Gastrocnemius medialis (tissue), 4 donors: ENCODE measurements around the gene ADCY2. TPM values are rescaled to one million over a fixed set of nuclear protein-coding genes. Genes with fewer than 3 reads are reported as not detected.

Experiments used
- ATAC-seq, 2 donors: fragments of 150-250 bp; one replicate each; pipeline ENCODE4 v1.9.1; 2016
- DNase-seq, 2 donors: peaks; one replicate each; pipeline ENCODE4 v3.0.0-alpha.2; 2019
- H3K27ac ChIP-seq, 4 donors: fragments of 200-600 bp; sonication (generic); 1 replicate in 1 of 4; 2 replicates in 3 of 4; pipeline ENCODE4 v1.5.1; 2016 to 2018; ENCODE audit warnings: mild to moderate bottlenecking in 2 of 4, moderate library complexity in 1 of 4
- H3K27me3 ChIP-seq, 3 donors: fragments of 200-600 bp; sonication (generic) in 2 of 3; 1 replicate in 1 of 3; 2 replicates in 2 of 3; pipeline versions ENCODE4 v1.5.1 to v1.6.0; 2016 to 2019; ENCODE audit warnings: mild to moderate bottlenecking in 1 of 3, moderate library complexity in 1 of 3
- H3K36me3 ChIP-seq, 2 donors: fragments of 200-600 bp; sonication (generic) in 1 of 2; one replicate each; pipeline ENCODE4 v1.5.1; 2017 to 2018
- H3K4me1 ChIP-seq, 2 donors: fragments of 200-600 bp; sonication (generic) in 1 of 2; one replicate each; pipeline ENCODE4 v1.5.1; 2016 to 2017; ENCODE audit warnings: mild to moderate bottlenecking in 2 of 2
- H3K4me3 ChIP-seq, 4 donors: fragments of 200-600 bp; sonication (generic) in 3 of 4; 1 replicate in 1 of 4; 2 replicates in 3 of 4; pipeline ENCODE4 v1.5.1; 2016 to 2019; ENCODE audit warnings: mild to moderate bottlenecking in 2 of 4
- H3K9me3 ChIP-seq, 3 donors: fragments of 200-600 bp; sonication (generic) in 2 of 3; 1 replicate in 1 of 3; 2 replicates in 2 of 3; pipeline ENCODE4 v1.5.1; 2016 to 2019
- CTCF ChIP-seq, 5 experiments: fragments of 450-650 bp in 3 of 5; fragments of 200-600 bp in 2 of 5; sonication (generic) in 2 of 5; IDR thresholded peaks in 4 of 5; conservative IDR thresholded peaks in 1 of 5; 1 replicate in 4 of 5; 2 replicates in 1 of 5; pipeline ENCODE4 v1.5.1; 2016 to 2019; ENCODE audit warnings: antibody characterized with exemption in 5 of 5, mild to moderate bottlenecking in 3 of 5, moderate library complexity in 3 of 5
- POLR2A ChIP-seq, 2 donors: fragments of 450-650 bp; IDR thresholded peaks; one replicate each; pipeline ENCODE4 v1.6.1; 2017; ENCODE audit warnings: antibody characterized with exemption in 2 of 2, mild to moderate bottlenecking in 2 of 2, moderate library complexity in 2 of 2
- in situ Hi-C, 4 donors: fragments of 200-750 bp; cut with MboI; loops; one replicate each; pipeline versions ENCODE4 v1.15.0 to v1.8.0; 2017; ENCODE audit warnings: low sequenced_read_pairs in 4 of 4
- intact Hi-C: fragments of 100-400 bp; cut with DNase I; formaldehyde crosslinking; loops from one replicate; pipeline ENCODE4 v1.15.1; 2023; ENCODE audit warnings: low total_unique reads
- total RNA-seq, 4 donors: library from RNA; depleted of rRNA; stranded (reverse); fragments of >200 nt; gene quantifications; one replicate each; pipeline versions ENCODE4 v1.1.0 to v1.2.3, GENCODE V29; 2016

Gene ADCY2
- total RNA-seq, 4 donors from 2014 or later, result 24.3 to 50.1 (median 36.5) TPM

- Histone ChIP-seq H3K4me1 (peaks cover 6 to 10% of the 10 kb centered on the region in 2 donors), H3K27ac (peak overlapping the region; percentile 58 to 82 (median 70)), H3K4me3 (peak overlapping the region in 1 of 4 donors; percentile 7), H3K9me3 (no peaks in the 10 kb centered on the region), H3K36me3 (no peaks in the 10 kb centered on the region), H3K27me3 (no peaks in the 10 kb centered on the region)
- ATAC-seq (peak; percentile 43 to 64), DNase-seq (peak in 1 of 2 donors; percentile 33)
- TF ChIP-seq POLR2A (IDR thresholded peaks at IDR 0.05), result peak in 1 of 2 donors; percentile 9
- TF ChIP-seq CTCF (IDR thresholded peaks at IDR 0.05 in 4 of 5, conservative IDR thresholded peaks at IDR 0.05 in 1 of 5), result no peak
- in situ Hi-C loops (no loop called here), intact Hi-C loops (loop anchor here (2.0 kb wide), 1 partner anchor 45 kb away; no protein-coding TSS in a partner anchor)
Observed at GRCh38 chr5:7801891-7802614, 406.1 kb downstream of the ADCY2 start.

- intact Hi-C loops, result loop anchor here (2.0 kb wide), 1 partner anchor 46 kb away; no protein-coding TSS in a partner anchor
- peaks cover 6 to 10% of the 10 kb centered on the region in 2 donors for H3K4me1 ChIP-seq
- TF ChIP-seq CTCF (IDR thresholded peaks at IDR 0.05 in 4 of 5, conservative IDR thresholded peaks at IDR 0.05 in 1 of 5) (no peak), POLR2A (IDR thresholded peaks at IDR 0.05) (peak in 1 of 2 donors; percentile 7)
- no peaks in the 10 kb centered on the region for H3K27me3 ChIP-seq
- ATAC-seq (peak; percentile 88 to 91), DNase-seq (peak in 1 of 2 donors; percentile 37)
- H3K27ac ChIP-seq, result peak overlapping the region; percentile 60 to 82 (median 70)
- H3K9me3 ChIP-seq, result no peaks in the 10 kb centered on the region
- H3K4me3 ChIP-seq, result no peak overlapping the region
- H3K36me3 ChIP-seq, result no peaks in the 10 kb centered on the region
- in situ Hi-C loops, result no loop called here
Observed at GRCh38 chr5:7802855-7803254, 406.9 kb downstream of the ADCY2 start.

GRCh38 chr5:7803937-7804336 is 408.0 kb downstream of the ADCY2 start:
- ATAC-seq (no peak), DNase-seq (no peak)
- Histone ChIP-seq H3K9me3 (no peaks in the 10 kb centered on the region), H3K4me1 (peaks cover 6 to 10% of the 10 kb centered on the region in 2 donors), H3K27me3 (no peaks in the 10 kb centered on the region), H3K4me3 (no peak overlapping the region), H3K27ac (peak overlapping the region in 3 of 4 donors; percentile 15 to 82 (median 65)), H3K36me3 (no peaks in the 10 kb centered on the region)
- in situ Hi-C loops, result no loop called here
- TF ChIP-seq CTCF (IDR thresholded peaks at IDR 0.05 in 4 of 5, conservative IDR thresholded peaks at IDR 0.05 in 1 of 5) (no peak), POLR2A (IDR thresholded peaks at IDR 0.05) (no peak)
- intact Hi-C loops, result loop anchor here (2.0 kb wide), 1 partner anchor 47 kb away; no protein-coding TSS in a partner anchor

- no peak for TF ChIP-seq POLR2A (IDR thresholded peaks at IDR 0.05)
- TF ChIP-seq CTCF (IDR thresholded peaks at IDR 0.05 in 4 of 5, conservative IDR thresholded peaks at IDR 0.05 in 1 of 5), result peak in 2 of 5 experiments; percentile 10 to 22
- Histone ChIP-seq H3K4me1 (peaks cover 6 to 10% of the 10 kb centered on the region in 2 donors), H3K9me3 (no peaks in the 10 kb centered on the region), H3K27ac (peak overlapping the region in 2 of 4 donors; percentile 2 to 12), H3K27me3 (no peaks in the 10 kb centered on the region), H3K4me3 (no peak overlapping the region), H3K36me3 (no peaks in the 10 kb centered on the region)
- intact Hi-C loops, result no loop called here
- in situ Hi-C loops, result no loop called here
- ATAC-seq (no peak), DNase-seq (no peak)
Observed at GRCh38 chr5:7805379-7805778, 409.4 kb downstream of the ADCY2 start.
